AML-193 (cell line): ENCODE measurements around the gene ST3GAL4.

Experiments used
- DNase-seq, 2 experiments: peaks; one replicate each; lab custom pipeline; 2025; lab: John Stamatoyannopoulos, UW

ST3GAL4 gene

GRCh38 chr11:126329644-126330211 is 25.8 kb upstream of the ST3GAL4 start:
- no peak for DNase-seq

GRCh38 chr11:126331286-126331685 is 24.2 kb upstream of the ST3GAL4 start:
- no peak for DNase-seq

GRCh38 chr11:126332221-126332711 is 23.2 kb upstream of the ST3GAL4 start:
- DNase-seq, result no peak

- DNase-seq, result no peak
Observed at GRCh38 chr11:126333142-126333541, 22.3 kb upstream of the ST3GAL4 start.

GRCh38 chr11:126334659-126335462 is 20.6 kb upstream of the ST3GAL4 start:
- DNase-seq, result no peak

GRCh38 chr11:126335463-126335760 is 20.1 kb upstream of the ST3GAL4 start:
- no peak for DNase-seq

- DNase-seq, result no peak
Observed at GRCh38 chr11:126336138-126336541, 19.3 kb upstream of the ST3GAL4 start.

GRCh38 chr11:126336671-126337101 is 18.8 kb upstream of the ST3GAL4 start:
- DNase-seq, result no peak

- no peak for DNase-seq
Observed at GRCh38 chr11:126337126-126337473, 18.4 kb upstream of the ST3GAL4 start.

GRCh38 chr11:126337474-126338241 is 17.8 kb upstream of the ST3GAL4 start:
- DNase-seq, result no peak

- no peak for DNase-seq
Observed at GRCh38 chr11:126338346-126339055, 17.0 kb upstream of the ST3GAL4 start.

- no peak for DNase-seq
Observed at GRCh38 chr11:126339073-126339862, 16.2 kb upstream of the ST3GAL4 start.

- no peak for DNase-seq
Observed at GRCh38 chr11:126339863-126340434, 15.5 kb upstream of the ST3GAL4 start.

- DNase-seq, result no peak
Observed at GRCh38 chr11:126340960-126341606, 14.4 kb upstream of the ST3GAL4 start.

GRCh38 chr11:126341760-126342161 is 13.7 kb upstream of the ST3GAL4 start:
- no peak for DNase-seq

GRCh38 chr11:126343051-126343450 is 12.4 kb upstream of the ST3GAL4 start:
- DNase-seq, result no peak

- DNase-seq, result no peak
Observed at GRCh38 chr11:126344141-126345080, 11.1 kb upstream of the ST3GAL4 start.

GRCh38 chr11:126345283-126345682 is 10.2 kb upstream of the ST3GAL4 start:
- DNase-seq, result no peak

- DNase-seq, result peak; percentile 88
Observed at GRCh38 chr11:126345759-126346585, 9.5 kb upstream of the ST3GAL4 start.
